ENCODE data around the gene TULP4.
"Not testable (repeated sequence)": the region's sequence is repeated elsewhere in the genome, so short reads cannot be mapped to it uniquely, and the experiment has no call there.

TULP4 gene

DNA sequence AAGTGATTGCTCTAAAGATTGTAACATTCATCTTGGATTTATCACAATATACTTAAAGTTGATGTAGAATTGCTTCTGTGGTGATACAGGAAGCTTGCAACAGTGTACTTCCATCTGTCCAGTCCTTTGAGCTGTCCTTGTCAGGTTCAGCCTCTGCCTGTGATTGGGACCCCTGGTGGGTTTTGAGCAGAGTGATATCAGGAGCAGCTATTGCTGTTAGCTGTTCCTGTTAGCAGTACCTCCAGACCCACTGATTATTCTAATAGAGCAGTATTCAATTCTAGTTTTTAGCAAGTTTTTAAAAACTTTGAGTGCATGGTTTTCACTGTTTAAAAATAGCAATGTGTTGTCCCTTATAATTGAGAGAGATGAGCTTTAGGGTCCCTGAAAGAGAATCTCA is 48.8 kb downstream of the TULP4 start:
- no peak for DNase-seq

DNA sequence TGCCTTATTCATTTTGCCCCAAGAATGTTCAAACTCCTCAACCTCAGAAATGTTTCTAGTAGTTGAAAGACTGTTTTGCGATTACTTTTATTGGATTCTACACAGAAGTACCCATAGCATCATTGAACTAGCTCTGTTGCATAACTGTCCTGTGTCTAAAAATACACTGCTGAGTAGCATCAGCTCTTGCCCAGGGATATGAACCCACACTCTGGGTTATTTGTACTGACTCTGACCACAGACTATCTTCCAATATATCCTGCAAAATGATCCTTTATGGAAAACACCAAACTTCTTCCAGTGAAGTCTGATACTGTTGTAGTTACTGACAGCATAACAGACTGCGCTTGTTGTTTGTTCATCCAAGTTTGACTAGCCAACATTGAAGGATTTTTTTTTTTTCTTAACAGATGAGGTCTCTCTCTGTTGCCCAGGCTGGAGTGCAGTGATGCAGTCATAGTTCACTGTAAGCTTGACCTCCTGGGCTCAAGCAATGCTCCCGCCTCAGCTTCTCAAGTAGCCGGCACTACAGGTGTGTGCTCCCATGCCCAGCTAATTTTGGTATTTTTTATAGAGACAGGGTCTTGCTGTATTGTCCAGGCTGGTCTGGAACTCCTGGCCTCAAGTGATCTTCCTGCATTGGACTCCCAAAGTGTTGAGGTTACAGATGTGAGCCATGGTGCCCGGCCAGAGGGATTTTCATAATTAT is 49.9 kb downstream of the TULP4 start:
- no peak for DNase-seq

DNA sequence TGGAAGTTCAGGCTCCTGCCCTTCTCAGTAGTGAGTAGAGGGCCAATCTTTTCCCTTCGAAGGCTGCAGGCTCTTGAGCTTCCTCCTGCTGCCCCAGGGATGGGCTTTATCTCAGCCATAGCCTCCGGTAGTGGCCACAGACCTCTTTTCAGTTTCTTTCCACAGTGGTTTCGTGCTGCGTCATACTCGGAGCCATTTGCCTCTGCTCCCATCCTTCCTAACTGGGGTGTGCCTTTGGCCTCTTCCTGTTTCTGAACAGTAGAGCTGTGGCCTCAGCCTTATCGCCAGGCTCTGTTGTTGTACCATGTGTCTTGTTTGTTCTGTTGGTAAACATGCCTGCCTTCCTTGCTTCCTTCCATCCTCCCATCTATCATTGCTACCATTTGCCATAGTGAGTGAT is 54.1 kb downstream of the TULP4 start:
- no peak for DNase-seq

DNA sequence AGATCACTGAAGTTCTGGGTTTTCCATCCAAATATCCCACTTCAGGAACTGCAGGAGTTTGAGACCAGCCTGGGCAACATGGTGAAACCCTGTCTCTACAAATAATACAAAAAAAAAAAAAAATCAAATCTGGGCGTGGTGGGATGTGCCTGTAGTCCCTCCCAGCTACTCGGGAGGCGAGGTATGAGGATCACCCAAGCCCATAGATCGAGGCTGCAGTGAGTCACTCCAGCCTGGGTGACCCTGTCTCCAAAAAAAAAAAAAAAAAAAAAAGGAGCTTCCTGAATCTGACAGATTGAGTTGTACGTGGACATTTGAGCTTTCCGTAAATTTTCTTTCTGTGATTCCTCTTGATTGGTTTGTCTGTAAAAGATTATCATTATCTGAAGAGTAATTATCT is 55.6 kb downstream of the TULP4 start:
- DNase-seq, result peak; percentile 15

DNA sequence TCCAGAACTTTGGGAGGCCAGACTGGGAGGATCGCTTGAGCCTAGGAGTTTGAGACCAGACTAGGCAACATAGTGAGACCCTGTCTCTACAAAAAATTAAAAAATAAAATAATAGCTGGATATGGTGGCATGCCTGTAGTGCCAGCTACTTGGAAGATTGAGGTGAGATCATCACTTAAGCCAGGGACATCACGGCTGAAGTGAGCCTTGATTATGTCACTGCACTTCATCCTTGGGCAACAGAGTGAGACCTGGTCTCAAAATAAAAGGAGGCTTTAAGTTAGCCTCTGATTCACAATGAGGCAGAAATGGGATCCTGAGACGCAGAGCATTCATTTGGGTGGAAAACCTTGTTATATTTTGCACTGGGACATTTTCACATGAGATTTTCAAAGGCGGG is 57.0 kb downstream of the TULP4 start:
- DNase-seq, result no peak

DNA sequence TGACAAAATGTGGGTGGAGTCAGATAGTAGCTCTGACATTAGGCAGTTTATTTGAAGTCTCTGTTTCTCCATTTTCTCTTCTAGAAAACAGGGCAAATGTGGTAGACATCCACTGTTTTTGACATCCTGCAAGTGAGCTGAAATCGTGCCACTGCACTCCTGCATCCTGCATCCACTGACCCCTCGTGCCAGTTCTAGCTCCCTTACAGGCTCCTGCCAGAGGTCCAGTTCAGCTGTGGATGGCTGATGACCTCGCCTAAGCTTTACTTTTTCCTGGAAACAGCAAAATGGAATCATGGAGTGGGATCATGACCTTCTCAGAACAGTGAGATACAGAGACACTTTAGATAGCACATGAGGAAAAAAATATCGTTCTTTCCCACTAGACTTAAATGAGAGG is 58.5 kb downstream of the TULP4 start:
- DNase-seq, result no peak

DNA sequence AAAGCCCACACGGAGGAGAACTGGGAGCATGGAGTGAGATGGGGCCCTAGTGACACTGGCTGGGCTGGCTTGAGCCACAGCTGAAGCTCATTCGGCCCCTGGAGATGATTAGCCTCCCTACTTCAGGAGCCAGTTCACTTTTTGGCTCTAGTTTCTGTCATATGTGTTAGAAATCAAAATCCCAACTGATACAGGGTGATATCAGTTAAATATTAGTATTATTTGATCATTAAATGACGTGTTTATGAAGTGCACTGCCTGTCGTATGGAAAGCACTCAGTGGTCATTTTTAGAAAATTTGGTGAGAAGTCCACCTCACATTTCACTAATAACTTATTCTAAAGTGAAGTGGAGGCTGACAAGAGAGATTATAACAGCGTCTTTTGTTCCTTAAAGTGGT is 59.0 kb downstream of the TULP4 start:
- DNase-seq, result no peak

DNA sequence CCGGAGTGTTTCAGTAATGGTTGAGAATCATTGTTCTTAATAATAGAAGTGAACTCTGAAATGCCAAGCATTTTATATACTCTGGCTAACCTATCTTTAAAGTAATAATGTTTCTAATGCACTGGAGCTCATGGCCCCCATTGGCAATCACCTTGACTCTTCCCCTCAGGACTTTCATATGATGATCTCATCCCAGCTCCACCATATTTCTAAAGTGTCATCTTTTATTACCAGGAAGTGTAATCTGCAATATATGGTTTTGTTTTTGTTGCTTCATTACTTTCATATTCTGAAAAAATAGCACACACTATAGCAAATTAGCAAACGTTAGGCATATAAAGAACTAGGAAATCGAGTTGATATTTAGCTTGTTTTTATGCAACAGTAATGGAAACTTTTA is 60.3 kb downstream of the TULP4 start:
- DNase-seq, result no peak

DNA sequence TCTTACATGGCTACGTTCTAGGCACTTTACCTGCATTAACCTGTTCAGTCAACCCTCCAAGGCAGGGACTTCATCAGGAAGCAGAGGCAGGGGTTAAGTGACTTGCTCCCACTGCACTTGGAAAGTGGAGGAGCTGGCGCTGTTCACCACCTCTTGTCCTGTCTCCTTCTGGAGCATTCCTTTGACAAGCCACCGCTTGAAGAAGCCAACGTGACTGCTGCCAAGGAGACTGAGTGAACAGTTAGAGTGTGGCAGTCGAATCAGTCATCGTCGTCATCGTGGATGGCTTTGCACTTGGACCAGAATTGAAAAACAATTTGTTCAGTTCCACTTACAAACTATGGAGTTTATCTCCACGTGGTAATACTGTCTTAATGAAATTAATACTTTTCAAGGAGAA is 60.9 kb downstream of the TULP4 start:
- DNase-seq, result no peak

DNA sequence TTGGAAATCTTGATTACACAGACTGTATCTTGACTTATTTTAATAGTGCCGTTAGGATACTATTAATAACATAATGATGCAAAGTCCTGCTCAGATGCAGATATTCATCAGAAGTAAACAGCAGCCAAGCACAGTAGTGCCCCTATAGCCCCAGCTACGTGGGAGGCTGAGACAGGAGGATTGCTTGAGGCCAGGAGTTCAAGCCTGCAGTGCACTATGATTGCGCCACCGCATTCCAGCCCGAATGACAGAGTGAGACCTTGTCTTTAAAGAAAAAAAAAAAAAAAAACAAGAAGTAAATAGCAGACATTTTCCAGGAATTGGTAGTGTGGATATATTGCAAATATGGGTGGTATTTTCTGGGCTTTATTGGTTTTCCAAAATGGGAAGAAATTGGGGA is 61.8 kb downstream of the TULP4 start:
- peak; percentile 14 for DNase-seq

DNA sequence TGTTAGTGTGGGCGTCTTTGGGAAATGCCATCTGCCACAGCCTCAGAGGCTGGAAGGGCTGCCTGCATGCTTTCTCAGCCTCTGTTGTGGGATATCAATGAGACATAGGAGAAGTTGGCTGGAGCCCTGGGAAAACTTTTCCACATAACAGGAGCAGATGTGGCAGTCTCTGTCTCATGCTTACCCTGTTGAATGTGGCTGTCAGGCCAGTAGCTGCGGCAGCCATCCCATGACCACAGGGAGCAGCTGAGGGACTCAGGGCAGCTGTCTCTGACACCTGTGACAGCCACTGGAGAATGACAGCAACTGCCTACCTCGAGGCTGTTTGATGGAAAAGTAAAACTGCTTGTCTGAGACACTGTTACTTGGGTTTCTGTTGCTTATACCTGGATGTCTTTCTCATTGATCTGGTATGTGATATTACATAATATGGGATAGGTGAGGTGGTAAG is 64.4 kb downstream of the TULP4 start:
- DNase-seq, result peak; percentile 45

DNA sequence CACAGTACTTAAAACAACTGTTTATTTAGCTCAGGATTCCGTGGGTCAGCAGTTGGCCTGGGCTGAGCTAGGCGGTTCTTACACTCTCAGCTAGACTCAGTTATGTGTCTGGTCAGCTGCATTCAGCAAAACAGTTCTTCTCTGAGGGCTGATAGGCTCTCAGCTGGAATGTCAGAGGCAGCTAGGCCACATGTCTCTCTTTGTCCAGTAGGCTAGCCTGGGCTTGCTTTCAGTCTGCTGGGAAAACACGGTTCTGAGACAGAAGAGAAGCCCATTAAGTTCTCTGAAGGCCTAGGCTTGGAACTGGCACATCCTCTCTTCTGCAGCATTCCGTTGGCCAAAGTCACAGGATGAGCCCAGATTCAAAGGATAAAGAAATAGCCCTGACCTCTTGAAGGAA is 65.6 kb downstream of the TULP4 start:
- DNase-seq, result peak; percentile 16

DNA sequence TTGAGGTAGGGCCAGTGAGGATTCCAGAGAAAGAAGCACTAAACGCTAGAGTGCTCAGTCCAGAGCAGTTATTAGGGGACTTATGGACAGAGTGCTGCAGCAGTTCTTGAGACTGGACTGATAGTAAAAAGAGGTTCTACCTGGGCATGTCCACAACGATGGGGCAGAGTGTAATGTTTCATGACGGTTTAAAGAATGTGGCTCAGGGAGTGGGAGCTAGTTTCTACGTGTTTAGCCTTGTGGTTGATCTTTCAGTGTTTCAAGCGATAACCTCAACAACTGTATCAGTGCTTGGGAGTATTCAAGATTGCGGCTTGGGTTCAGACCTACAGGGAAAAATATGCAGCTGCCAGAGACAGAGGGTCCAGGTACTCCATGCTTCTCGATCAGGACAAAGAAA is 67.1 kb downstream of the TULP4 start:
- no peak for DNase-seq

DNA sequence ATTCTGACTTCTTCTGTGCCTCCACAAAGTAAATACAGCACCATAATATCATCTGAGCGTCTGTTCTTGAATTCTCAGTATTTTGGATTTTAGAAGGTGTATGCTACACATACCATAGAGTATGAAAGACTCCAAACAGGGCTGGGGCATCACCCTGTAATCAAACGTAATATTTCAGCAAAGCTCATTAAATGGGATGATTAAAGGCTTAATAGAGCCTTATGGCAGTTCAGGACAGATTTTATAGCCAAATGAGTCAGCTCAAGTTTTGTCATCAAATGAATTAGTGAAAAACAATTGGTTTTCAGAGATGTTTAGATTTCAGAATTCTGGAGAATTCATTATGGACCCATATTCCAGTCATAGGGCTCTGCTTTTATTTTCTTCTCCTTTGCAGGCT is 68.9 kb downstream of the TULP4 start:
- DNase-seq, result no peak

DNA sequence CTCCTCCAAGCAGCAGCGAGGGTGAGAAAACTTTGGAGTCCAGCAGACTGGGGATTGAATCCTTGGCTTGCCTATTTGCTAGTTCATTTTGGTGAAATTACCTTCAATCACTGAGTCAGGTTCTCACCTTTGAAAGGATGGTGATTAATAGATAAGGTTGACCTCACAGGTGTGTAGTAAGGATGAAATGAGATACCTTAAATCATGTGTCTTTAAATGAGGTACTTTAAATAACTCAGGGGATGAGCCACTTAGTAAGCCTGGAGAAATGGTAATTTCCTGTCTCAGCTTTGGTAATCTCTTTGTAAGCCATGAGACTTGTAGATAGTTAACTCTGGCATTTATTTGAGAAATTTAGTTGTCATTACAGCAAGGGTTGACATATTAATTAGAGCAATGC is 70.2 kb downstream of the TULP4 start:
- DNase-seq, result no peak

DNA sequence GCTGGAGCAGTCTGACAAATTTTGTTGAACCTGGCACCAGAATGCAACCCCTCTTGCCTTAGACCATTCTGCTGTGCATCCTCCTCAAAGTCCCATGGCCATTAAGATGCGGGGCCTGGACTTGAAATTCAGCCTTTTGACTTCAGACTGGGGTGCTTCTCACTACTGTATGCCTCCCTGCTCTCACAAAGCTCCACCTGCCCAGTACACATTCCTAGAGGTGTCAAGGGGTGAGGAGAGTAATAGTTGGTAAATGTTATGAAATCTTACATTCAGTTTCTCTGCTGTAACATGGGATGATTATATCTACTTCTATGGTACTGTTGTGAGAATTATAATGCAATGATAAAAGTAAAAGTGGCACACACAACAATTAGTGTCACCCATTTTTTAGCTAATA is 70.8 kb downstream of the TULP4 start:
- DNase-seq, result no peak

DNA sequence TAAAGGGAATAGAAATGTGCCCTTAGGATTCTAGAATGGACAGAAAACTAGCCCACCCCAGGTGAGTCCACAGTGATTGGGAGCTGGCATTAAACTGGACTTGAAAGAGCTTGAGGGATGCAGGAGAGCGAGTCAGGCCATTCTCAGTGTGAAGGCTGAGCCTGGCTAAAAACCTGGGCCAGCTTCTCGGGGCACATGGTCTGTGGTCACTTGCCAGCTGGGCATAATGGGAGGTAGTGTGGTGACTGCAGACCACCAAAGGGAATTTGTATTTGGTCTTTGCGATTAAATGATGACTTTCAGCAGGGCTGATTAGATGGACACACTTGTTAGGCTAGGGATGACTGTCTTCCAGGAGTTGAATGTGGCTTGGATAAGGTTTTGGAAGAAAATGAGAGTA is 71.3 kb downstream of the TULP4 start:
- no peak for DNase-seq

DNA sequence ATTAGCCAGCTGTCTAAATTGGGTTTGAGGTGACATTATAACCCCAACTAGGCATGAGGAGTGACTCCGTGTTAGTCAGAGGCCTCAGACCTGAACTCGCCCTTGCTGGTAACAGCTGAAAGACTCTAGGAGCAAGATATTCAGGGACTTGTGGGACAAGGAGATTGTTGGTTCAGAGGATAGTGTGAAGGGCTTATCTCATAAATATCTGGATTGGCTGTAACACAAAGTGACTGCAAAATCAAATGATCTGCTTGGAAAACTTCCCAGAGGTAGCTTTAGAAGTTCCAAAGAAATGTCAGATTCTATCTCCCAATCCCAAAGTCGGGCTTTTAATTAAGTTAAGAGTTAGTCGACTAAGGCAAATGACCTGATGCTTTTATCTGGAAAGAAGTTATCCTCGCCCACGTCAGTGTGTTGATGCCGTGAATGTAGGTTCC is 72.4 kb downstream of the TULP4 start:
- DNase-seq, result no peak

DNA sequence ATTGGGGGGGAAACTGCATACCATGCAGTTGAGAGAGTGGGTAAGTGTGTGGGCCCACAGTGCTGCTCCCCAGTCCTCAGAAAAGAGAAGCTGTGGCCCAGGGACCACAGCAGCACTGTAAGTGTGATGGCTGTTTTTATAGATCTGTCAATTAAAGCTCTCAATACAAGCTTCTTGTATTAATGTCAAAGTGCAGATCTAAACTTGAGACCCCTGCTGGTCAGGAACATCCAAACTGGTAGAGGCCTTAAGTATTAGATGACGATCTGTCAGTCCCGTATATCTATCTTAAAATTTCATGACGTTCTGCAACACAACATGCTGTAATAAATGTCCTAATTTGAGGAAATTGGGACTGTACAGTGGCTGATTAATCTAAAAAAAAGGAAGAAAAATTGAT is 74.8 kb downstream of the TULP4 start:
- DNase-seq, result no peak

DNA sequence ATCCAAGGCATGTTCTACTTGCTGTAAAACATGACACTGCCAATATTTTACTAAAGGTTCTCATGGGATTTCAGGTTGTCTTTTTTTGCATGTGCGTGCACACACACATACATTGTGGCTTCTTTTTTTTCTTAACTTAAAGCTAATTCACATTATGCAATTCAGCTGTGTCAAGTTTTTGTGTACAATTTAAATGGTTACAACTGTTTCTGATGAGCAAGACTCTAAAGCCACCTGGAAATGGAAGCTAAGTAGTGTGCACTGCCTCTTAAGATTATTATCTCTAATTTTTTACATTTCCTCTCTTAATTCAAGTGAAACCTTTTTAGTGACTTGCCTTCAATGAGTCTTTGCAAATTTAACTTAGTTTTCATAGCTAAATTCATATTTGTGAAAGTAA is 75.3 kb downstream of the TULP4 start:
- DNase-seq, result no peak

DNA sequence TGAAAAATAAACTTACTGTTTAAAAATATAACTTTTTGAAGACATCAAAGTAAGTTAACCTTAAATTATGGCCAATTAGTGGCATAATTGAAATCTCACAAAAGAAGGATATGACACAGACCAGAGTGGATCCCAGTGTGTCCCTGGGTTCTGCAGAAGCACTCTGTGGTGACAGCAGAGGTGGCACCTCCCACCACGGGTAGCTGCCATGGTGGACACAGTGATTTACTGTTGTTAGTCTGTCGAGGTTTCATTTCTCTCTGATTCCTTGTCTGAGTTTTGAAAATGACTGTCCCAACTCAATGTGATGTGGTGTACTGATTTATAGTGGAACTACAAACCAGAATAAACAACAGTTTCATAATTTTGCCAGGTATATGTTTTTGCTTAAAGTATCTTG is 76.5 kb downstream of the TULP4 start:
- DNase-seq, result no peak

DNA sequence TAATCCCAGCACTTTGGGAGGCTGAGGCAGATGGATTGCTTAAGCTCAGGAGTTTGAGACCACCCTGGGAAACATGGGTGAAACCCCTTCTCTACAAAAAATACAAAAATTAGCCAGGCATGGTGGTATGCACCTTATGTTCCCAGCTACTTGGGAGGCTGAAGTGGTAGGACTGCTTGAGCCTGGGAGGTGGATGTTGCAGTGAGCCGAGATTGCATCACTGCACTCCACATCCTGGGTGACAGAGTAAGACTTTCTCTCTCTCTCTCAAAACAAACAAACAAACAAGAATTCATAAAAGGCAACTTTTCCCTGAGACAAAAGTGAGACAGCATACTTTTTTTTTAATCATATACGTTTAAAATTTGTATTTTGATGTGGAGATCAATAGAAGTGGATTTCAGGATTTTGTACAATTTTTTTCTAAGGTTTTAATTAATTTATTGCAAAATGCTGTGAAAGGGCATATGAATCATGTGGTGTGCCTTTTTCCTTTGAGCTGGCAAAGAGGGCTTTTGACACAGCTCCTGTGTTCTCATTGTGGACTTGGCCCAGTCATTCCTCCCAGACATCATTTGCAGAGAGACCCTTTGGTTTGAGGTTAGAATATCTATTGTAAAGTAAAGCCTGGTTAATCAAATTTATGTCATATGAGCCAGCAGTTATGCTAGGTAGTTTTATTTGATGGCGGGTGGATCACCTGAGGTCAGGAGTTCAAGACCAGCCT is 77.1 kb downstream of the TULP4 start:
- no peak for DNase-seq

DNA sequence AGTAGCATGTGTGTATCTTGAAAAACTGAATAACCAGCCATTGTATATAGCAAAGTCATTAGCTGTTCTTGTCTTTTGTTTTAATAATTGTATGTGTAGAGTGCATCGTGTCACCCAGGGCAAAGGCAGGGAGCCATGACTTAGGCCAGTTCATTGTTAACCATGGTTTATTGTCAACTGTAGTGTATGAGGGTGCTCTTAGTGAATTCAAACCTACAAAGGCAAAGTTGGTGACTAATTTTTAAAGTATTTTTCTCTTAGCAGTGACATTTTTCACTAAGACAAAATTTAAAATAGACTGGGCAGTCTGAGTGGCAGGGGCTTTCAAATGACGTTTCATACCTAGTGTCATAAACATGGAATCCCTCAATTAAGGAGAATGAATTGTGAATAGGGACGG is 79.0 kb downstream of the TULP4 start:
- DNase-seq, result no peak

DNA sequence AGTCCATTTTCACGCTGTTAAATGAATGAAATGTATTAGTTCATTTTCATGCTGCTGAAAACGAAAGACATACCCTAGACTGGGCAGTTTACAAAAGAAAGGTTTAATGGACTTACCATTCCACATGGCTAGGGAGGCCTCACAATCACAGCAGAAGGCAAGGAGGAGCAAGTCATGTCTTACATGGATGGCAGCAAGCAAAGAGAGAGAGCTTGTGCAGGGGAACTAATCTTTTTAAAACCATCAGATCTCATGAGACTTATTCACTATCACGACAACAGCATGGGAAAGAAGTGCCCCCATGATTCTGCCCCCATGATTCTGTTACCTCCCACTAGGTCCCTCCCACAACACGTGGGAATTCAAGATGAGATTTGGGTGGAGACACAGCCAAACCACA is 79.7 kb downstream of the TULP4 start:
- DNase-seq, result not testable (repeated sequence)

DNA sequence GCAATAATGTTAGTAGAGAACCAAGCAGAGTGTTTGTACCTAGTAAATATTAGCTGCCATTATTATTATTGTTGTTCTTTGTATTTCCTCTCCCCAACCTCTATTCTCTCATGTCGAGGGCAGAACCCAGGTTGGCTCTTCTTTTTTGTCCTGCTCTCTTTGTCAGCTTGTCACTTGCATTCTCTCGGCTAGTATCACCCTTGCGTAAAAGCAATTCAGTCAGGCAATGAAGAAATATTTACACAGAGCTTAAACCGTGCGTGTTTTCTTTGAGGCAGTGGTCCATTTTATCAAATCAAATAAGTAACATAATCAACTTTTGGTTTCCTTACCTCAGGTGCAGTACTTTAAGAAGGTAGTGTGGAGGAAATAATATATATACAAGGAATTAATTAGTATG is 83.9 kb downstream of the TULP4 start:
- DNase-seq, result no peak

Data from fibroblast of skin of scalp (primary cell).